Right lobe of liver (tissue), 6 donors: ENCODE measurements around the gene HLA-E. TPM values are rescaled to one million over a fixed set of nuclear protein-coding genes. Genes with fewer than 3 reads are reported as not detected.
"Not testable (repeated sequence)": the region's sequence is repeated elsewhere in the genome, so short reads cannot be mapped to it uniquely, and the experiment has no call there.

Source experiments
- ATAC-seq, 4 donors: fragments of 200-7000 bp; cut with Tn5 transposase; one replicate each; pipeline ENCODE4 v1.9.1; 2020; ENCODE audit warnings: mild to moderate bottlenecking in 4 of 4, moderate library complexity in 4 of 4
- DNase-seq, 3 donors: peaks; one replicate each; pipeline ENCODE4 v3.0.0-alpha.2; 2020
- H3K27ac ChIP-seq, 3 donors: fragments of 200-600 bp; one replicate each; pipeline ENCODE4 v1.8.0; 2022
- H3K27me3 ChIP-seq, 2 donors: fragments of 200-600 bp; one replicate each; pipeline ENCODE4 v1.8.0; 2022
- H3K36me3 ChIP-seq, 4 donors: fragments of 200-600 bp; sonication (generic) in 1 of 4; one replicate each; pipeline versions ENCODE4 v1.5.1 to v1.8.0; 2017 to 2022; ENCODE audit warnings: control low read depth in 1 of 4
- H3K4me1 ChIP-seq, 4 donors: fragments of 200-600 bp; sonication (generic) in 1 of 4; one replicate each; pipeline versions ENCODE4 v1.5.1 to v1.8.0; 2017 to 2022; ENCODE audit warnings: control low read depth in 1 of 4
- H3K4me3 ChIP-seq, 3 donors: fragments of 200-600 bp; one replicate each; pipeline ENCODE4 v1.8.0; 2022
- H3K9me3 ChIP-seq, 4 donors: fragments of 200-600 bp; sonication (generic) in 1 of 4; one replicate each; pipeline versions ENCODE4 v1.5.1 to v1.8.0; 2017 to 2022; ENCODE audit warnings: control low read depth in 1 of 4
- CTCF ChIP-seq, 4 donors: fragments of 200-600 bp in 3 of 4; fragments of 450-650 bp in 1 of 4; IDR thresholded peaks; one replicate each; pipeline versions ENCODE4 v1.5.1 to v1.8.0; 2016 to 2022; ENCODE audit warnings: antibody characterized with exemption in 4 of 4, mild to moderate bottlenecking in 2 of 4
- POLR2A ChIP-seq: fragments of 450-650 bp; IDR thresholded peaks from one replicate; pipeline ENCODE4 v1.6.1; 2017; ENCODE audit warnings: antibody characterized with exemption, mild to moderate bottlenecking
- WGBS: methylation state at CpG from one replicate; pipeline ENCODE4 v1.1.6; 2018; ENCODE audit warnings: low coverage, low lambda C conversion rate; ENCODE audit not compliant: insufficient coverage; ENCODE audit errors: missing lambda C conversion rate; 5-methylcytosine and 5-hydroxymethylcytosine counted together
- intact Hi-C, 2 donors: fragments of 100-400 bp; cut with DNase I; formaldehyde crosslinking; loops; one replicate each; pipeline versions ENCODE4 v1.11.2 to v1.14.1; 2022
- total RNA-seq, 6 experiments: library from RNA; depleted of rRNA in 2 of 6; stranded (reverse); fragments of >200 nt in 2 of 6; fragmentation: NEBNext Ultra II Directional in 3 of 6; extraction: Animal tissue kit (Norgen Biotek cat#: 25700) in 3 of 6; gene quantifications; one replicate each; pipeline versions ENCODE4 v1.1.0 to v1.2.4, GENCODE V29; 2016 to 2023
- donor health status: DM: no; HTN: yes; CAD: no.
- donor health status: DM: no; HTN: no; CAD: no.
- donor health status: DM: no; HTN: no; CAD: no.
- donor health status: DM: no; HTN: yes; CAD: no.
- donor health status: DM: no; HTN: yes; CAD: no.

HLA-E gene
- total RNA-seq, 6 experiments from 2014 or later, result 116 to 257 (median 183) TPM

- Histone ChIP-seq H3K9me3 (no peaks in the 10 kb centered on the region), H3K36me3 (no peaks in the 10 kb centered on the region), H3K27ac (no peak overlapping the region), H3K27me3 (no peaks in the 10 kb centered on the region), H3K4me3 (no peak overlapping the region), H3K4me1 (peaks cover 0 to 4% (median 0%) of the 10 kb centered on the region in 4 donors)
- TF ChIP-seq POLR2A (no peak), CTCF (IDR thresholded peaks at IDR 0.05) (no peak)
- 97% methylated on average over 5 of the region's 6 CpGs for WGBS
- ATAC-seq (no peak), DNase-seq (no peak)
- intact Hi-C loops, result no loop called here
These were observed 31.2 kb downstream of the HLA-E start for GRCh38 chr6:30520522-30520921.

GRCh38 chr6:30521082-30521481 is 31.8 kb downstream of the HLA-E start:
- H3K27me3 ChIP-seq, H3K9me3 ChIP-seq, DNase-seq, intact Hi-C loops, H3K4me3 ChIP-seq, ATAC-seq, H3K4me1 ChIP-seq, H3K27ac ChIP-seq, H3K36me3 ChIP-seq: not testable (repeated sequence)
- WGBS, result 87% methylated on average over 4 of the region's 7 CpGs

GRCh38 chr6:30521952-30522351 is 32.6 kb downstream of the HLA-E start:
- H3K27ac ChIP-seq, H3K36me3 ChIP-seq, H3K27me3 ChIP-seq, H3K4me3 ChIP-seq, ATAC-seq, intact Hi-C loops, H3K9me3 ChIP-seq, DNase-seq, H3K4me1 ChIP-seq: not testable (repeated sequence)
- 83% methylated on average over 4 of the region's 5 CpGs for WGBS

- H3K27me3 ChIP-seq, H3K4me3 ChIP-seq, intact Hi-C loops, ATAC-seq, DNase-seq, H3K36me3 ChIP-seq, H3K9me3 ChIP-seq, H3K27ac ChIP-seq: not testable (repeated sequence)
- 100% methylated on average over 2 of the region's 3 CpGs for WGBS
- H3K4me1 ChIP-seq, result peaks cover 0 to 26% (median 2%) of the 10 kb centered on the region in 4 donors
These were observed 37.1 kb downstream of the HLA-E start for GRCh38 chr6:30526444-30526843.

GRCh38 chr6:30529349-30529875 is 40.1 kb downstream of the HLA-E start:
- H3K36me3 ChIP-seq, DNase-seq, H3K9me3 ChIP-seq, H3K4me3 ChIP-seq, H3K27me3 ChIP-seq, ATAC-seq, intact Hi-C loops: not testable (repeated sequence)
- peak overlapping the region; percentile 34 to 80 (median 59) for H3K27ac ChIP-seq
- WGBS, result 74% methylated on average over 17 of the region's 17 CpGs
- H3K4me1 ChIP-seq, result peaks cover 0 to 31% (median 2%) of the 10 kb centered on the region in 4 donors

- 25% methylated on average over 2 of the region's 2 CpGs for WGBS
- intact Hi-C loops, result no loop called here
- Histone ChIP-seq H3K27ac (peak overlapping the region; percentile 34 to 80 (median 59)), H3K9me3 (no peaks in the 10 kb centered on the region), H3K4me1 (peaks cover 0 to 31% (median 2%) of the 10 kb centered on the region in 4 donors), H3K4me3 (no peak overlapping the region), H3K27me3 (no peaks in the 10 kb centered on the region), H3K36me3 (no peaks in the 10 kb centered on the region)
- TF ChIP-seq CTCF (IDR thresholded peaks at IDR 0.05), result no peak
- no peak for TF ChIP-seq POLR2A
- DNase-seq (no peak), ATAC-seq (peak in 1 of 4 donors; percentile 3)
These were observed 40.7 kb downstream of the HLA-E start for GRCh38 chr6:30530014-30530413.
